Kasumi-1 (cell line): ENCODE results near the gene CWC22.
A peak's percentile ranks its signal among the peaks of the same experiment; 100 is the strongest.
"Not testable (repeated sequence)": the region's sequence is repeated elsewhere in the genome, so short reads cannot be mapped to it uniquely, and the experiment has no call there.

ENCODE experiments used
- DNase-seq, 2 experiments: peaks; one replicate each; lab custom pipeline; 2025; lab: John Stamatoyannopoulos, UW

Gene CWC22

GRCh38 chr2:179950391-179950790 is 56.7 kb downstream of the CWC22 start:
- DNase-seq = no peak

GRCh38 chr2:179949438-179949837 is 57.7 kb downstream of the CWC22 start:
- DNase-seq = no peak

- DNase-seq = no peak
Measured at GRCh38 chr2:179948058-179948457, 59.0 kb downstream of the CWC22 start.

- no peak for DNase-seq
Measured at GRCh38 chr2:179946810-179947615, 60.1 kb downstream of the CWC22 start.

GRCh38 chr2:179946346-179946745 is 60.8 kb downstream of the CWC22 start:
- no peak for DNase-seq

GRCh38 chr2:179939259-179939658 is 67.8 kb downstream of the CWC22 start:
- no peak for DNase-seq

- DNase-seq = no peak
Measured at GRCh38 chr2:179938026-179938425, 69.1 kb downstream of the CWC22 start.

- DNase-seq = peak; percentile 12 to 50
Measured at GRCh38 chr2:179936654-179937053, 70.4 kb downstream of the CWC22 start.

GRCh38 chr2:179936141-179936540 is 71.0 kb downstream of the CWC22 start:
- no peak for DNase-seq

GRCh38 chr2:179932786-179933185 is 74.3 kb downstream of the CWC22 start:
- no peak for DNase-seq

GRCh38 chr2:179931502-179931901 is 75.6 kb downstream of the CWC22 start:
- no peak for DNase-seq

GRCh38 chr2:179929997-179930396 is 77.1 kb downstream of the CWC22 start:
- not testable (repeated sequence) for DNase-seq

GRCh38 chr2:179927041-179927440 is 80.1 kb downstream of the CWC22 start:
- DNase-seq = no peak

- peak in 1 of 2 experiments; percentile 20 for DNase-seq
Measured at GRCh38 chr2:179925713-179926112, 81.4 kb downstream of the CWC22 start.

- no peak for DNase-seq
Measured at GRCh38 chr2:179917272-179917671, 89.8 kb downstream of the CWC22 start.

GRCh38 chr2:179915395-179915992 is 91.6 kb downstream of the CWC22 start:
- no peak for DNase-seq

GRCh38 chr2:179913809-179914208 is 93.3 kb downstream of the CWC22 start:
- no peak for DNase-seq

GRCh38 chr2:179911569-179911968 is 95.5 kb downstream of the CWC22 start:
- no peak for DNase-seq

- no peak for DNase-seq
Measured at GRCh38 chr2:179910735-179911113, 96.4 kb downstream of the CWC22 start.

GRCh38 chr2:179909845-179910734 is 97.0 kb downstream of the CWC22 start:
- DNase-seq = no peak

- no peak for DNase-seq
Measured at GRCh38 chr2:179900655-179901054, 106.4 kb downstream of the CWC22 start.

- no peak for DNase-seq
Measured at GRCh38 chr2:179899666-179900065, 107.4 kb downstream of the CWC22 start.

- peak; percentile 80 to 82 for DNase-seq
Measured at GRCh38 chr2:179898873-179899272, 108.2 kb downstream of the CWC22 start.
